RWPE2 (cell line): ENCODE data around the gene TBL1X.

ENCODE experiments used
- ATAC-seq: fragments of 200-7000 bp; cut with Tn5 transposase; 3 replicates; pipeline ENCODE4 v1.9.1; 2021; ENCODE audit warnings: low read depth
- DNase-seq: peaks from one replicate; pipeline ENCODE4 v3.0.0-alpha.2; 2020; ENCODE audit warnings: low spot score
- H3K27ac ChIP-seq: fragments of 450-650 bp; 2 replicates; pipeline ENCODE4 v1.5.1; 2017; ENCODE audit warnings: mild to moderate bottlenecking; ENCODE audit not compliant: poor library complexity, severe bottlenecking
- H3K27me3 ChIP-seq: fragments of 250-450 bp; sonication (Bioruptor Pico); 2 replicates; pipeline ENCODE4 v1.5.1; 2021; ENCODE audit warnings: mild to moderate bottlenecking, moderate library complexity; ENCODE audit not compliant: insufficient read depth, poor library complexity, severe bottlenecking
- H3K36me3 ChIP-seq: fragments of 250-450 bp; sonication (Bioruptor Pico); 2 replicates; pipeline ENCODE4 v1.5.1; 2020; ENCODE audit warnings: low read depth, mild to moderate bottlenecking, moderate library complexity
- H3K4me1 ChIP-seq: fragments of 250-450 bp; sonication (Bioruptor Pico); 2 replicates; pipeline ENCODE4 v1.5.1; 2021; ENCODE audit warnings: mild to moderate bottlenecking, moderate library complexity; ENCODE audit not compliant: insufficient read depth, poor library complexity, severe bottlenecking
- H3K4me3 ChIP-seq: fragments of 250-450 bp; sonication (Bioruptor Pico); 2 replicates; pipeline ENCODE4 v1.5.1; 2021; ENCODE audit warnings: mild to moderate bottlenecking, moderate library complexity; ENCODE audit not compliant: severe bottlenecking
- H3K9me3 ChIP-seq: fragments of 250-450 bp; sonication (Bioruptor Pico); 2 replicates; pipeline ENCODE4 v1.5.1; 2021; ENCODE audit warnings: mild to moderate bottlenecking, moderate library complexity; ENCODE audit not compliant: severe bottlenecking
- TF ChIP-seq, protein P1 (sequence below): fragments of 450-650 bp; IDR thresholded peaks from one replicate; pipeline ENCODE4 v1.5.1; 2017; ENCODE audit warnings: mild to moderate bottlenecking, moderate library complexity; ENCODE audit not compliant: poor library complexity, severe bottlenecking

Gene TBL1X

GRCh38 chrX:9775930-9776329 is 311.1 kb downstream of the TBL1X start:
- Histone ChIP-seq H3K4me1 (no peaks in the 10 kb centered on the region), H3K36me3 (no peaks in the 10 kb centered on the region), H3K9me3 (no peaks in the 10 kb centered on the region), H3K27me3 (no peaks in the 10 kb centered on the region), H3K27ac (no peak overlapping the region), H3K4me3 (no peak overlapping the region)
- ATAC-seq (no peak), DNase-seq (no peak)
- TF ChIP-seq, protein P1, sequence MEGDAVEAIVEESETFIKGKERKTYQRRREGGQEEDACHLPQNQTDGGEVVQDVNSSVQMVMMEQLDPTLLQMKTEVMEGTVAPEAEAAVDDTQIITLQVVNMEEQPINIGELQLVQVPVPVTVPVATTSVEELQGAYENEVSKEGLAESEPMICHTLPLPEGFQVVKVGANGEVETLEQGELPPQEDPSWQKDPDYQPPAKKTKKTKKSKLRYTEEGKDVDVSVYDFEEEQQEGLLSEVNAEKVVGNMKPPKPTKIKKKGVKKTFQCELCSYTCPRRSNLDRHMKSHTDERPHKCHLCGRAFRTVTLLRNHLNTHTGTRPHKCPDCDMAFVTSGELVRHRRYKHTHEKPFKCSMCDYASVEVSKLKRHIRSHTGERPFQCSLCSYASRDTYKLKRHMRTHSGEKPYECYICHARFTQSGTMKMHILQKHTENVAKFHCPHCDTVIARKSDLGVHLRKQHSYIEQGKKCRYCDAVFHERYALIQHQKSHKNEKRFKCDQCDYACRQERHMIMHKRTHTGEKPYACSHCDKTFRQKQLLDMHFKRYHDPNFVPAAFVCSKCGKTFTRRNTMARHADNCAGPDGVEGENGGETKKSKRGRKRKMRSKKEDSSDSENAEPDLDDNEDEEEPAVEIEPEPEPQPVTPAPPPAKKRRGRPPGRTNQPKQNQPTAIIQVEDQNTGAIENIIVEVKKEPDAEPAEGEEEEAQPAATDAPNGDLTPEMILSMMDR = no peak

GRCh38 chrX:9781941-9782340 is 317.1 kb downstream of the TBL1X start:
- Histone ChIP-seq H3K27me3 (no peaks in the 10 kb centered on the region), H3K4me1 (no peaks in the 10 kb centered on the region), H3K9me3 (no peaks in the 10 kb centered on the region), H3K36me3 (no peaks in the 10 kb centered on the region), H3K27ac (no peak overlapping the region), H3K4me3 (no peak overlapping the region)
- DNase-seq = no peak
- no peak for ATAC-seq
- TF ChIP-seq, protein P1 = no peak

DNA sequence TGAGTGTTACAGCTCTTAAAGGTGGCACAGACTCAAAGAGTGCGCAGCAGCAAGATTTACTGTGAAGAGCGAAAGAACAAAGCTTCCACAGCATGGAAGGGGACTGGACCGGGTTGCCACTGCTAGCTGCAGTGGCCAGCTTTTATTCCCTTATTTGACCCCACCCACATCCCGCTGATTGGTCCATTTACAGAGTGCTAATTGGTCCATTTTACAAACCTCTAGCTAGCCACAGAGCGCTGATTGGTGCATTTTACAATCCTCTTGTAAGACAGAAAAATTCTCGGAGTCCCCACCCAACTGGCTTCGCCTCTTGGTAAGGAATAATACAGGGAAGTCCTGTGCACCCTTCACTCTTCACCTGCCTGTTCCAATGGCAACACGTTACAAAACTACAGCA is 319.5 kb downstream of the TBL1X start:
- Histone ChIP-seq H3K27me3 (no peaks in the 10 kb centered on the region), H3K4me3 (no peak overlapping the region), H3K27ac (no peak overlapping the region), H3K36me3 (no peaks in the 10 kb centered on the region), H3K9me3 (no peaks in the 10 kb centered on the region), H3K4me1 (peaks cover 8% of the 10 kb centered on the region)
- no peak for DNase-seq
- ATAC-seq = no peak
- TF ChIP-seq, protein P1 = no peak

DNA sequence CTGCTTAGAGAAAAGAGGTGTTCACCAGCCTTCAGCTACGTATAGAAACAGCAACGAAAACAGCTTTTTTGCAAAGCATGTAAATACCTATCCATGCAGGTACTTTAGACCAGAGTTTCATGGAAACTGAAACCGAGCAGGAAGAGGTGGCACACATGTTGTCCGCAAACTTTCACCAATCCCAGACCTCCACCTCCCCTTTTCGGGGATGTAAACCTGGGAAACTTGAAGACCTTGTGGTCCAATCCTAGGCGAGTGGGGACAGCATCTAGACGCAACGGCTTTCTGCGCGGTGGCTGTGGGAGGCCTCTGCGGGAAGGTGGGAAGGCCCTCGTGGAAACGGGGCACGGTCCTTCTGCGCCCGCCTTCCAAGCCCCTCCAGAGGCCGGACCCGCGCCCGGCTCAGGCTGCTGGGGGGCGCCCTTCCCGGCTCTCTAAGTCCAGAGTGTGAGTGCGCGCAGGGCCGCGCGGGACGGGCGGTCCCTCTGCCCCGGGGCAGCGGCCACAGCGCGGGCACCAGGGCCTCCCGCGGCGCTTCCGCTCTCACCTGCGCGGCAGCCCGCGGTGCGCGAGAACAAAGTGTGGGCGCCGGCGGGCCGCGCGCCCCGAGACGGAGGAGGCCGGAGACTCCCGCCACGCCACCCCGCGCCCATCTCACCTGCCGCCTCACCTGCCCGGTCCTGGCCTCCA is 320.5 kb downstream of the TBL1X start:
- no peaks in the 10 kb centered on the region for H3K36me3 ChIP-seq
- H3K4me3 ChIP-seq = peak overlapping the region; percentile 85
- TF ChIP-seq, protein P1 = no peak
- DNase-seq = no peak
- ATAC-seq = no peak
- H3K27me3 ChIP-seq = no peaks in the 10 kb centered on the region
- peaks cover 8% of the 10 kb centered on the region for H3K4me1 ChIP-seq
- H3K9me3 ChIP-seq = no peaks in the 10 kb centered on the region
- peak overlapping the region; percentile 54 for H3K27ac ChIP-seq
